Tibial nerve (tissue), 4 donors: ENCODE data around the gene REV3L.

ENCODE experiments used
- EP300 ChIP-seq, 2 donors: sonication (generic); formaldehyde crosslinking; IDR thresholded peaks; one replicate each; pipeline ENCODE4 v1.6.1; 2017; ENCODE audit warnings: antibody characterized with exemption in 2 of 2, mild to moderate bottlenecking in 1 of 2
- POLR2A ChIP-seq, 2 donors: fragments of 450-650 bp; IDR thresholded peaks; one replicate each; pipeline ENCODE4 v1.6.1; 2017; ENCODE audit warnings: antibody characterized with exemption in 2 of 2, mild to moderate bottlenecking in 2 of 2, moderate library complexity in 2 of 2
- TF ChIP-seq, protein P1 (sequence below), 5 experiments: fragments of 200-600 bp in 3 of 5; fragments of 450-650 bp in 2 of 5; sonication (generic) in 3 of 5; IDR thresholded peaks; one replicate each; pipeline ENCODE4 v1.5.1; 2016 to 2019; ENCODE audit warnings: antibody characterized with exemption in 5 of 5, mild to moderate bottlenecking in 3 of 5, moderate library complexity in 2 of 5

DNA sequence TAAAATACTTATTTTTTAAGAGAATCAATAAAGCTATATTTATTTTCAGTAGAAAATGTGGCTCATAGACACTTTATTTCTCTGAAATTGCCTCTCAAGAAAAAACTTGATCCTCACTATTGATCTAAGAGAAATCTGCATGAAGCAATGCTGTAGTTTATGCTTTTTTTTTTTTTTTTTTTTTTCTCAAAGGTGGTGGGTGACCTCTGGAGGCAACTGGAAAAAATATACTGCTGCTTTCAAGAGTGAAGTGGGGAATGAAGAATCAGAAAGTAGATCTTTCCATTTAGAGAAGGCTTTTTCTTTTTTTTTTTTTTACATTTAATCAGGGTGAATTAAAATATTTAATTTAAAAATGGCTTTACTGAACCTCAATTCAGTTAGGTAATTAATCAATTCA lies 226.4 kb downstream of the REV3L start:
- TF ChIP-seq, protein P1, sequence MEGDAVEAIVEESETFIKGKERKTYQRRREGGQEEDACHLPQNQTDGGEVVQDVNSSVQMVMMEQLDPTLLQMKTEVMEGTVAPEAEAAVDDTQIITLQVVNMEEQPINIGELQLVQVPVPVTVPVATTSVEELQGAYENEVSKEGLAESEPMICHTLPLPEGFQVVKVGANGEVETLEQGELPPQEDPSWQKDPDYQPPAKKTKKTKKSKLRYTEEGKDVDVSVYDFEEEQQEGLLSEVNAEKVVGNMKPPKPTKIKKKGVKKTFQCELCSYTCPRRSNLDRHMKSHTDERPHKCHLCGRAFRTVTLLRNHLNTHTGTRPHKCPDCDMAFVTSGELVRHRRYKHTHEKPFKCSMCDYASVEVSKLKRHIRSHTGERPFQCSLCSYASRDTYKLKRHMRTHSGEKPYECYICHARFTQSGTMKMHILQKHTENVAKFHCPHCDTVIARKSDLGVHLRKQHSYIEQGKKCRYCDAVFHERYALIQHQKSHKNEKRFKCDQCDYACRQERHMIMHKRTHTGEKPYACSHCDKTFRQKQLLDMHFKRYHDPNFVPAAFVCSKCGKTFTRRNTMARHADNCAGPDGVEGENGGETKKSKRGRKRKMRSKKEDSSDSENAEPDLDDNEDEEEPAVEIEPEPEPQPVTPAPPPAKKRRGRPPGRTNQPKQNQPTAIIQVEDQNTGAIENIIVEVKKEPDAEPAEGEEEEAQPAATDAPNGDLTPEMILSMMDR (IDR thresholded peaks at IDR 0.05): no peak
- TF ChIP-seq POLR2A (IDR thresholded peaks at IDR 0.05) (no peak), EP300 (IDR thresholded peaks at IDR 0.05) (no peak)
